HepG2 (cell line): ENCODE data around the gene ARCN1. TPM values are rescaled to one million over a fixed set of nuclear protein-coding genes. Genes with fewer than 3 reads are reported as not detected.

Experiments
- ATAC-seq: fragments of 200-7000 bp; cut with Tn5 transposase; 3 replicates; pipeline ENCODE4 v1.9.1; 2020; ENCODE audit warnings: mild to moderate bottlenecking, moderate library complexity
- BruUV-seq: library from RNA; stranded (reverse); fragments of 400-500 nt; replicated peaks from 2 replicates; lab custom pipeline; 2021; lab: Mats Ljungman, UMichigan
- CTCF ChIA-PET: fragments of 300-600 bp; formaldehyde crosslinking; extraction: SDS; loops from one replicate; lab custom pipeline; 2021; ENCODE audit warnings: low total read pairs, inconsistent platforms, low intra/inter-chr PET ratio; lab: Yijun Ruan, JAX
- POLR2A ChIA-PET: fragments of 350-600 bp; sonication (Branson Sonifier 250); formaldehyde crosslinking; loops from one replicate; lab custom pipeline; 2020; ENCODE audit warnings: antibody characterized with exemption, inconsistent platforms; lab: Yijun Ruan, JAX
- DNase-seq: peaks from one replicate; pipeline ENCODE4 v3.0.0-alpha.2; 2015; ENCODE audit warnings: low spot score
- FAIRE-seq: peaks from 3 replicates; lab custom pipeline; 2011; peaks lifted over from hg19 to GRCh38; lab: Jason Lieb, UNC
- H2AFZ ChIP-seq: one replicate; pipeline ENCODE4 v1.6.1; 2011; ENCODE audit warnings: low read length, inconsistent platforms
- H3K27ac ChIP-seq: fragments of 300-600 bp; 3 replicates; pipeline ENCODE4 v1.8.0; 2011; ENCODE audit warnings: mixed run types, mild to moderate bottlenecking, mixed read lengths, low read length, inconsistent platforms; ENCODE audit not compliant: insufficient read depth; ENCODE audit errors: extremely low read length
- H3K27me3 ChIP-seq, 2 experiments: fragments of 200-600 bp in 1 of 2; 2 replicates in 1 of 2; 3 replicates in 1 of 2; pipeline versions ENCODE4 v1.6.0 to v1.8.0; 2011; ENCODE audit warnings: low read length in 2 of 2, mild to moderate bottlenecking in 2 of 2, moderate library complexity in 2 of 2, inconsistent platforms in 1 of 2; ENCODE audit not compliant: insufficient read depth in 2 of 2, control insufficient read depth in 1 of 2
- H3K36me3 ChIP-seq, 2 experiments: fragments of 200-600 bp in 1 of 2; replicated peaks in 1 of 2; 2 replicates in 1 of 2; 3 replicates in 1 of 2; pipeline versions ENCODE4 v1.5.1 to v1.8.0; 2011; ENCODE audit warnings: low read length in 2 of 2, inconsistent platforms in 1 of 2; ENCODE audit not compliant: insufficient read depth in 2 of 2, control insufficient read depth in 1 of 2
- H3K4me1 ChIP-seq: 2 replicates; pipeline ENCODE4 v1.5.1; 2012; ENCODE audit warnings: low read length, inconsistent platforms; ENCODE audit not compliant: insufficient read depth
- H3K4me2 ChIP-seq: 2 replicates; pipeline ENCODE4 v1.6.0; 2011; ENCODE audit warnings: low read depth, low read length, inconsistent platforms
- H3K4me3 ChIP-seq, 3 experiments: fragments of 200-600 bp in 1 of 3; sonication (generic), shearing (Covaris generic) in 1 of 3; replicated peaks in 1 of 3; 2 replicates each; pipeline ENCODE4 v1.5.1; 2011 to 2016; ENCODE audit warnings: low read length in 3 of 3, inconsistent platforms in 2 of 3, low read depth in 2 of 3, mild to moderate bottlenecking in 2 of 3, control low read depth in 1 of 3, mixed read lengths in 1 of 3; ENCODE audit not compliant: insufficient read depth in 1 of 3
- H3K79me2 ChIP-seq: one replicate; pipeline ENCODE4 v1.6.1; 2011; ENCODE audit warnings: low read length, inconsistent platforms; ENCODE audit not compliant: insufficient read depth
- H3K9ac ChIP-seq: 2 replicates; pipeline ENCODE4 v1.6.0; 2011; ENCODE audit warnings: mild to moderate bottlenecking, low read depth, low read length, inconsistent platforms; ENCODE audit not compliant: insufficient read depth
- H3K9me3 ChIP-seq: 2 replicates; pipeline ENCODE4 v1.5.1; 2012; ENCODE audit warnings: mild to moderate bottlenecking, low read length
- H4K20me1 ChIP-seq: 2 replicates; pipeline ENCODE4 v1.6.0; 2011; ENCODE audit warnings: inconsistent platforms, mild to moderate bottlenecking, low read length, moderate library complexity; ENCODE audit not compliant: insufficient read depth
- HMGA1 ChIP-seq: sonication (generic); formaldehyde crosslinking; conservative IDR thresholded peaks from 2 replicates; pipeline ENCODE4 v1.4.0; 2020; ENCODE audit warnings: missing genetic modification reagents
- PATZ1 ChIP-seq: sonication (generic); formaldehyde crosslinking; IDR thresholded peaks from 2 replicates; pipeline ENCODE4 v1.4.0; 2020; ENCODE audit warnings: missing genetic modification reagents
- SMARCE1 ChIP-seq: fragments of 450-650 bp; IDR thresholded peaks from 2 replicates; pipeline ENCODE4 v1.6.1; 2017; ENCODE audit warnings: borderline replicate concordance
- XRCC5 ChIP-seq: fragments of 200-400 bp; formaldehyde crosslinking; optimal IDR thresholded peaks from 2 replicates; pipeline ENCODE3; 2017; ENCODE audit warnings: mild to moderate bottlenecking, low read length
- ZBTB7B ChIP-seq: sonication (generic); formaldehyde crosslinking; IDR thresholded peaks from 2 replicates; pipeline ENCODE4 v1.4.0; 2020; ENCODE audit warnings: missing genetic modification reagents
- ZMAT5 ChIP-seq: sonication (generic); formaldehyde crosslinking; IDR thresholded peaks from 2 replicates; pipeline ENCODE4 v1.5.0; 2020; ENCODE audit warnings: mild to moderate bottlenecking, low read depth, missing genetic modification reagents, borderline replicate concordance
- ZNF281 ChIP-seq: sonication (generic); formaldehyde crosslinking; IDR thresholded peaks from 2 replicates; pipeline ENCODE4 v1.4.0; 2020; ENCODE audit warnings: missing genetic modification reagents, borderline replicate concordance
- ZNF768 ChIP-seq: sonication (generic); formaldehyde crosslinking; IDR thresholded peaks from 2 replicates; pipeline ENCODE4 v1.4.0; 2020; ENCODE audit warnings: missing genetic modification reagents
- WGBS: methylation state at CpG from one replicate; pipeline ENCODE4 v1.1.6; 2017; ENCODE audit warnings: low lambda C conversion rate; 5-methylcytosine and 5-hydroxymethylcytosine counted together
- in situ Hi-C: cut with HindIII; loops from 2 replicates; pipeline ENCODE4 v1.10.0; 2017; ENCODE audit warnings: low pct_unique_long_range_greater_than_20kb; ENCODE audit not compliant: extremely low pct_ligation_motif_present
- intact Hi-C: fragments of 100-400 bp; cut with micrococcal nuclease; formaldehyde crosslinking; loops from one replicate; pipeline ENCODE4 v1.10.0; 2022; ENCODE audit not compliant: unreplicated experiment
- polyA plus RNA-seq, 8 experiments: library from polyadenylated mRNA; depleted of rRNA in 3 of 8; stranded (reverse) in 7 of 8; unstranded in 1 of 8; fragments of >200 nt; fragmentation: Illumina TruSeq in 4 of 8; extraction: Trizol in 4 of 8; gene quantifications; 2 replicates each; pipeline versions ENCODE4 v1.2.1 to v1.2.3, GENCODE V29; 2011 to 2016; ENCODE audit warnings: low read depth in 4 of 8, missing spikeins in 1 of 8, mixed read lengths in 1 of 8; ENCODE audit not compliant: insufficient read depth in 1 of 8
- total RNA-seq, 5 experiments: library from RNA; depleted of rRNA; stranded (reverse); fragments of >200 nt; fragmentation: Illumina TruSeq; extraction: Trizol; gene quantifications; 2 replicates each; pipeline ENCODE4 v1.2.3, GENCODE V29; 2016; ENCODE audit warnings: low read depth in 1 of 5
- TF ChIP-seq, protein P1 (sequence below): sonication (generic); formaldehyde crosslinking; conservative IDR thresholded peaks from 2 replicates; pipeline ENCODE4 v1.4.0; 2020; ENCODE audit warnings: missing genetic modification reagents
- TF ChIP-seq, protein P2 (sequence below): sonication (generic); formaldehyde crosslinking; conservative IDR thresholded peaks from 2 replicates; pipeline ENCODE4 v1.4.0; 2020; ENCODE audit warnings: mild to moderate bottlenecking, missing genetic modification reagents, moderate library complexity

The ARCN1 gene
- total and polyA plus RNA-seq, 2 of the 13 experiments (the other 11 are each of a cell fraction or from before 2014, with no cell fraction given), result 148 to 200 TPM

DNA sequence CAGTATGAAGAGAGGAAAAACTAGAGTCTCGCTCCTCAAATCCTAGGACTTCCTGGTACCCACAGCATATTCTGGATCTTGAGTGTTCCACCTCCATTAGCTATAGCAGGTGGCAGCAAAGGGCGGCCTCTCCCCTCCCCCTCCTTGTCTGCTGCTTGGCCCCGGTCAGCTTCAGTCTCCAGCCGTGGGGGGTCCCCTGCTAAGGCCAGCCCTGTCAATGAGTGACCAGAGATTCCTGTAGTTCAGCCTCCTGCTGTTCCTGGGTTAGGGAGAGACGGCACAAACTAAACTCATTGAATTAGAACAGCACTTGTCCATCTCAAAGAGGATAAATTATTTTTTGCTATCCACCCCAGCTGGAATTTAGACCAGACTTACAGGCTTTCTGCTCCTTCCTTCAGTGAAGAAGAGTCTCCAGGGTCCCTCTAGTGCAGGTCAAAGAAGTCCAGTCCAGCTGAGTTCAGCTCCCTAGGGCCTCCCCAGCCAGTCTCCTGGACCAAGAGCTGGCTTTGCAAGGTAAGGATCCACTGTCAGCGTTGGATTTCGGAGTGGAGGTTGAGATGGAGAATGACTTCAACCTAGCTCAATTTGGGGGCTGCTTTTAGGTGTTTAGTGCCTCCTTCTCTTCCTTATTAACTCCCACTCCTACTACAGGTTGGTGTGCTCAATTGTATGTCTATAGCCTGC, 34.1 kb downstream of the ARCN1 start:
- Histone ChIP-seq H3K36me3 (peaks cover 0 to 11% of the 10 kb centered on the region in 2 experiments; a peak in 4 of 5 replicates), H3K27ac (no peak overlapping the region), H3K9me3 (no peaks in the 10 kb centered on the region), H3K4me3 (peak overlapping the region; percentile 7 to 32 (median 31); a peak in 5 of 6 replicates), H4K20me1 (no peaks in the 10 kb centered on the region), H2AFZ (no peak overlapping the region), H3K9ac (no peak overlapping the region), H3K27me3 (peaks cover 0 to 6% of the 10 kb centered on the region in 2 experiments; a peak in 1 of 5 replicates), H3K4me2 (peak overlapping the region; percentile 91), H3K79me2 (no peaks in the 10 kb centered on the region), H3K4me1 (peaks cover 39% of the 10 kb centered on the region)
- intact Hi-C loops, result loop anchor here (2.0 to 5.0 kb wide), 2 partner anchors 34 to 53 kb away; partner anchors contain the start of gene ARCN1
- FAIRE-seq (no peak), ATAC-seq (peak; percentile 32), DNase-seq (no peak)
- TF ChIP-seq SMARCE1, result no peak
- TF ChIP-seq ZMAT5 (CRISPR knock-in tag), result no peak
- TF ChIP-seq ZNF768, result peak; percentile 76
- TF ChIP-seq, protein P1, sequence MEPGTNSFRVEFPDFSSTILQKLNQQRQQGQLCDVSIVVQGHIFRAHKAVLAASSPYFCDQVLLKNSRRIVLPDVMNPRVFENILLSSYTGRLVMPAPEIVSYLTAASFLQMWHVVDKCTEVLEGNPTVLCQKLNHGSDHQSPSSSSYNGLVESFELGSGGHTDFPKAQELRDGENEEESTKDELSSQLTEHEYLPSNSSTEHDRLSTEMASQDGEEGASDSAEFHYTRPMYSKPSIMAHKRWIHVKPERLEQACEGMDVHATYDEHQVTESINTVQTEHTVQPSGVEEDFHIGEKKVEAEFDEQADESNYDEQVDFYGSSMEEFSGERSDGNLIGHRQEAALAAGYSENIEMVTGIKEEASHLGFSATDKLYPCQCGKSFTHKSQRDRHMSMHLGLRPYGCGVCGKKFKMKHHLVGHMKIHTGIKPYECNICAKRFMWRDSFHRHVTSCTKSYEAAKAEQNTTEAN (CRISPR knock-in tag), result no peak
- peak; percentile 13 for TF ChIP-seq XRCC5
- TF ChIP-seq ZBTB7B (CRISPR knock-in tag), result 0 out of 2 replicates have a peak, but pooled peaks have one; percentile 28
- peak; percentile 74 for TF ChIP-seq PATZ1 (CRISPR knock-in tag)
- TF ChIP-seq ZNF281 (CRISPR knock-in tag), result peak; percentile 71; the same call in 1 of the 2 replicates
- TF ChIP-seq, protein P2, sequence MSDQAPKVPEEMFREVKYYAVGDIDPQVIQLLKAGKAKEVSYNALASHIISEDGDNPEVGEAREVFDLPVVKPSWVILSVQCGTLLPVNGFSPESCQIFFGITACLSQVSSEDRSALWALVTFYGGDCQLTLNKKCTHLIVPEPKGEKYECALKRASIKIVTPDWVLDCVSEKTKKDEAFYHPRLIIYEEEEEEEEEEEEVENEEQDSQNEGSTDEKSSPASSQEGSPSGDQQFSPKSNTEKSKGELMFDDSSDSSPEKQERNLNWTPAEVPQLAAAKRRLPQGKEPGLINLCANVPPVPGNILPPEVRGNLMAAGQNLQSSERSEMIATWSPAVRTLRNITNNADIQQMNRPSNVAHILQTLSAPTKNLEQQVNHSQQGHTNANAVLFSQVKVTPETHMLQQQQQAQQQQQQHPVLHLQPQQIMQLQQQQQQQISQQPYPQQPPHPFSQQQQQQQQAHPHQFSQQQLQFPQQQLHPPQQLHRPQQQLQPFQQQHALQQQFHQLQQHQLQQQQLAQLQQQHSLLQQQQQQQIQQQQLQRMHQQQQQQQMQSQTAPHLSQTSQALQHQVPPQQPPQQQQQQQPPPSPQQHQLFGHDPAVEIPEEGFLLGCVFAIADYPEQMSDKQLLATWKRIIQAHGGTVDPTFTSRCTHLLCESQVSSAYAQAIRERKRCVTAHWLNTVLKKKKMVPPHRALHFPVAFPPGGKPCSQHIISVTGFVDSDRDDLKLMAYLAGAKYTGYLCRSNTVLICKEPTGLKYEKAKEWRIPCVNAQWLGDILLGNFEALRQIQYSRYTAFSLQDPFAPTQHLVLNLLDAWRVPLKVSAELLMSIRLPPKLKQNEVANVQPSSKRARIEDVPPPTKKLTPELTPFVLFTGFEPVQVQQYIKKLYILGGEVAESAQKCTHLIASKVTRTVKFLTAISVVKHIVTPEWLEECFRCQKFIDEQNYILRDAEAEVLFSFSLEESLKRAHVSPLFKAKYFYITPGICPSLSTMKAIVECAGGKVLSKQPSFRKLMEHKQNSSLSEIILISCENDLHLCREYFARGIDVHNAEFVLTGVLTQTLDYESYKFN (CRISPR knock-in tag), result peak; percentile 17; the same call in 1 of the 2 replicates
- no peak for TF ChIP-seq HMGA1 (CRISPR knock-in tag)
- ChIA-PET CTCF (no interaction called here), POLR2A (interaction anchor here (1.1 to 6.9 kb wide), 5 partner anchors 8 to 73 kb away, joined by 3 to 83 read pairs (median 6); partner anchors contain the start of gene ARCN1)
- BruUV-seq, result no TSS peak
- in situ Hi-C loops, result no loop called here
- 2% methylated on average over 7 of the region's 7 CpGs for WGBS
